ENCODE results near the gene USHBP1. TPM values are rescaled to one million over a fixed set of nuclear protein-coding genes. Genes with fewer than 3 reads are reported as not detected.

USHBP1 gene
- total RNA-seq, 1 experiment from 2014 or later, result 6.4 TPM

DNA sequence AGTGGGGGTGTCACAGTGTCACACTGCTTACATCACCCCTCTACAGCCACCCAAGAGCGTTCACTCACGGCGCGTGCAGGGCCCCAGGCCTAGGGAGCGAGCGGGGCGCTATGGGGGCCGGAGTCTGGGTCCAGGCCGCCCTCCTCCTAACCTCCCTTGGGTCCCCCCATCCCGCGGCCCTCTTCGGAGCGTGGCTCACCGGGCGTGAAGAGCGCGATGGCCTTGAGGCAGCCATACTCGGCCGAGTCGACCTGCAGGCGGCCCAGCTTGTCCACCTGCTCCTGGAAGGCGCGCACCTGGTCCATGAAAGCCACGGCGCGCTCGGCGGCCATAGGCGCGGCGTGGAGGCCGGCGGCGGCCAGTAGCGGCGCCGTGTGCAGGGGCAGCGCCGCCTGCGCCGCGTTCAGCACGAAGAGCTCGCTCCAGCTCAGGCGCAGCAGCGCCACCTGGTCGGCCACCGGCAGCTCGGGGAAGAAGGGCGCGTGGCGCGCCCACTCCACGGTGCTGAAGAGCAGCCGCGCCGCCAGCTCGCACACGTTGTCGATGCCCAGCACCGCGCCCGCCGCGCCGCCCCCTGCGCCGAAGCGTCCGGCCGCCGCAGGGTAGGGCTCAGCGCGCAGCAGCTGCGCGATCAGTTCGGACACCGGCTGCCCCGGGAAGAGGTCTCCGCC, 29.1 kb downstream of the USHBP1 start:
- Histone ChIP-seq H3K79me1 (ENCODE audit: insufficient read depth, low read depth, low read length, poor library complexity, severe bottlenecking) (peaks cover 3% of the 10 kb centered on the region), H3K4me1 (ENCODE audit: insufficient read depth, low read length) (no peaks in the 10 kb centered on the region), H3K4me2 (ENCODE audit: insufficient read depth, insufficient read length, low read length) (peak overlapping the region; percentile 69), H3K56ac (ENCODE audit: insufficient read length, low read depth, low read length) (no peak overlapping the region), H2AK5ac (ENCODE audit: insufficient read length, low read length) (no peak overlapping the region), H3K4ac (ENCODE audit: low read depth, low read length) (no peak overlapping the region), H3K23me2 (ENCODE audit: insufficient read length, low read depth, low read length, poor library complexity, severe bottlenecking) (peaks cover 6% of the 10 kb centered on the region), H2BK120ac (ENCODE audit: low read depth, low read length, poor library complexity, severe bottlenecking) (no peak overlapping the region), H3K9me3 (ENCODE audit: control insufficient read depth, low read depth, low read length) (no peaks in the 10 kb centered on the region), H2BK15ac (ENCODE audit: low read depth, low read length) (no peak overlapping the region), H3K79me2 (ENCODE audit: insufficient read depth, low read length) (peaks cover 7% of the 10 kb centered on the region), H2BK5ac (ENCODE audit: insufficient read length, low read length) (no peak overlapping the region), H2BK20ac (ENCODE audit: low read depth, low read length, poor library complexity, severe bottlenecking) (no peak overlapping the region), H2AFZ (ENCODE audit: low read length) (no peak overlapping the region), H3T11ph (ENCODE audit: low read length) (no peak overlapping the region), H3K18ac (ENCODE audit: insufficient read length, low read depth, low read length) (no peak overlapping the region), H4K20me1 (ENCODE audit: control insufficient read depth, insufficient read depth, insufficient read length) (no peaks in the 10 kb centered on the region), H3K27ac (ENCODE audit: insufficient read length, low read depth, low read length) (no peak overlapping the region), H2BK12ac (ENCODE audit: insufficient read length, low read depth, low read length) (no peak overlapping the region), H3K27me3 (ENCODE audit: insufficient read depth, low read length) (no peaks in the 10 kb centered on the region), H3K14ac (ENCODE audit: insufficient read depth, low read length) (peak overlapping the region; percentile 18), H4K91ac (ENCODE audit: insufficient read length, low read depth, low read length) (no peak overlapping the region), H3K9ac (ENCODE audit: extremely low read depth, insufficient read length, low read length) (peak overlapping the region; percentile 27), H3K23ac (ENCODE audit: insufficient read length, low read depth, low read length) (no peak overlapping the region), H4K5ac (ENCODE audit: insufficient read length, low read depth, low read length) (no peak overlapping the region), H4K8ac (replicated peaks; ENCODE audit: insufficient read length, low read depth, low read length) (no peak overlapping the region)
- DNase-seq, result peak; percentile 41
- peak overlapping the region; percentile 81 to 87 for H3K4me3 Mint-ChIP-seq
- H3K4me1 Mint-ChIP-seq, result peaks cover 16 to 20% of the 10 kb centered on the region in 2 experiments
- peaks cover 22 to 66% (median 50%) of the 10 kb centered on the region in 3 experiments; a peak in 6 of 7 replicates for H3K36me3 Mint-ChIP-seq (ENCODE audit: insufficient read depth in 1 of 3, low read depth in 3 of 3)
- no peaks in the 10 kb centered on the region for H3K9me3 Mint-ChIP-seq
- WGBS (ENCODE audit: extremely low coverage, insufficient read length, low lambda C conversion rate), result no CpG with 5 or more reads among the region's 80 CpGs
- H3K27ac Mint-ChIP-seq, result peak overlapping the region in 2 of 3 experiments; percentile 55 to 85; a peak in 3 of 7 replicates
- H3K27me3 Mint-ChIP-seq (ENCODE audit: low read depth), result no peaks in the 10 kb centered on the region
- TF ChIP-seq, protein P1, sequence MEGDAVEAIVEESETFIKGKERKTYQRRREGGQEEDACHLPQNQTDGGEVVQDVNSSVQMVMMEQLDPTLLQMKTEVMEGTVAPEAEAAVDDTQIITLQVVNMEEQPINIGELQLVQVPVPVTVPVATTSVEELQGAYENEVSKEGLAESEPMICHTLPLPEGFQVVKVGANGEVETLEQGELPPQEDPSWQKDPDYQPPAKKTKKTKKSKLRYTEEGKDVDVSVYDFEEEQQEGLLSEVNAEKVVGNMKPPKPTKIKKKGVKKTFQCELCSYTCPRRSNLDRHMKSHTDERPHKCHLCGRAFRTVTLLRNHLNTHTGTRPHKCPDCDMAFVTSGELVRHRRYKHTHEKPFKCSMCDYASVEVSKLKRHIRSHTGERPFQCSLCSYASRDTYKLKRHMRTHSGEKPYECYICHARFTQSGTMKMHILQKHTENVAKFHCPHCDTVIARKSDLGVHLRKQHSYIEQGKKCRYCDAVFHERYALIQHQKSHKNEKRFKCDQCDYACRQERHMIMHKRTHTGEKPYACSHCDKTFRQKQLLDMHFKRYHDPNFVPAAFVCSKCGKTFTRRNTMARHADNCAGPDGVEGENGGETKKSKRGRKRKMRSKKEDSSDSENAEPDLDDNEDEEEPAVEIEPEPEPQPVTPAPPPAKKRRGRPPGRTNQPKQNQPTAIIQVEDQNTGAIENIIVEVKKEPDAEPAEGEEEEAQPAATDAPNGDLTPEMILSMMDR (conservative IDR thresholded peaks at IDR 0.05), result peak; percentile 47; the same call in 2 of the 3 replicates

Data from H9 (cell line).